Smooth muscle cell (in vitro differentiated cells): ENCODE measurements around the gene RAPSN. TPM values are rescaled to one million over a fixed set of nuclear protein-coding genes. Genes with fewer than 3 reads are reported as not detected.

ENCODE experiments used
- DNase-seq: peaks from one replicate; lab custom pipeline; 2025; ENCODE audit not compliant: unreplicated experiment; lab: John Stamatoyannopoulos, UW
- H2AFZ ChIP-seq: fragments of 200-600 bp; sonication (generic); 2 replicates; pipeline ENCODE4 v1.6.0; 2016; ENCODE audit warnings: antibody characterized with exemption, low read depth, mild to moderate bottlenecking
- H3F3A ChIP-seq: fragments of 200-600 bp; sonication (generic); 2 replicates; pipeline ENCODE4 v1.6.0; 2017; ENCODE audit warnings: antibody characterized with exemption, low read depth
- H3K27ac ChIP-seq: fragments of 200-600 bp; sonication (generic); 2 replicates; pipeline ENCODE4 v1.5.1; 2016; ENCODE audit warnings: low read depth, mild to moderate bottlenecking
- H3K27me3 ChIP-seq: fragments of 200-600 bp; sonication (generic); 2 replicates; pipeline ENCODE4 v1.6.1; 2016; ENCODE audit warnings: low read depth, mild to moderate bottlenecking
- H3K36me3 ChIP-seq: fragments of 200-600 bp; sonication (generic); 2 replicates; pipeline ENCODE4 v1.5.1; 2016; ENCODE audit warnings: low read depth
- H3K4me1 ChIP-seq: fragments of 200-600 bp; sonication (generic); 2 replicates; pipeline ENCODE4 v1.5.1; 2016; ENCODE audit warnings: low read depth
- H3K4me2 ChIP-seq: fragments of 200-600 bp; sonication (generic); 2 replicates; pipeline ENCODE4 v1.6.0; 2016; ENCODE audit warnings: mild to moderate bottlenecking
- H3K4me3 ChIP-seq: fragments of 200-600 bp; sonication (generic); 2 replicates; pipeline ENCODE4 v1.5.1; 2016; ENCODE audit warnings: mild to moderate bottlenecking
- H3K79me2 ChIP-seq: fragments of 200-600 bp; sonication (generic); 2 replicates; pipeline ENCODE4 v1.6.0; 2016; ENCODE audit warnings: low read depth, mild to moderate bottlenecking
- H3K9ac ChIP-seq: fragments of 200-600 bp; sonication (generic); 2 replicates; pipeline ENCODE4 v1.6.0; 2016; ENCODE audit warnings: low read depth
- H3K9me3 ChIP-seq: fragments of 200-600 bp; sonication (generic); replicated peaks from 2 replicates; pipeline ENCODE4 v1.5.1; 2016; ENCODE audit warnings: low read depth
- H4K20me1 ChIP-seq: fragments of 200-600 bp; sonication (generic); 2 replicates; pipeline ENCODE4 v1.6.0; 2016; ENCODE audit warnings: low read depth
- WGBS: methylation state at CpG from one replicate; pipeline ENCODE4 v1.1.7; 2016; ENCODE audit warnings: low lambda C conversion rate; 5-methylcytosine and 5-hydroxymethylcytosine counted together
- polyA plus RNA-seq: library from polyadenylated mRNA; unstranded; fragments of >200 nt; fragmentation: Nextera tagmentation; extraction: Ambion mirVana; gene quantifications from 2 replicates; pipeline ENCODE4 v1.2.1, GENCODE V29; 2016
- total RNA-seq: library from RNA; depleted of rRNA; stranded (reverse); fragments of >200 nt; gene quantifications from 2 replicates; pipeline ENCODE4 v1.2.3, GENCODE V29; 2014
- TF ChIP-seq, protein P1 (sequence below): fragments of 200-600 bp; sonication (generic); IDR thresholded peaks from 2 replicates; pipeline ENCODE4 v1.5.1; 2017; ENCODE audit warnings: borderline replicate concordance, mild to moderate bottlenecking, antibody characterized with exemption; ENCODE audit not compliant: insufficient read depth, poor library complexity, severe bottlenecking

RAPSN gene
- total and polyA plus RNA-seq, 2 experiments from 2014 or later, result 0.41 TPM; not detected in 1

DNA sequence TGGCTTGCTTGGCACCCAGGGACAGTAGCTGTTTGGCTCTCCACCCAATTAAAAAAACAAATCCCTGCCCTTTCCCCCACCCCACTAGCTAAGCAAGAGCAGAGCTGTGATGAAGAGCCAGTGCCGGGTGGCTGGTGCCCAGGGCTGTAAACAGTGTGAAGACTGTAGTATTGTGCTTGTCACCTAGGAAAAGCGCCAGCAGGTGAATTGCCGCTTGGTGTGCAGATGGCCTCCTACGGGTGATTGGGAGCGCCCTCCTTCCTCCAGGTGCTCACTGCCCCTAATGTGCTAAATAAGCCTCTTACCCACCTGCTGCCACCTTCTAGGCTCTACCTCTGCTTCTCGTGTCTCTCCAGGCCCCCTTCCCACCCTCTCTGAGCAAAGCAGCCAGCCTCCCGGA lies 18.4 kb upstream of the RAPSN start:
- DNase-seq, result no peak
- 96% methylated on average over 7 of the region's 7 CpGs for WGBS
- H3K4me1 ChIP-seq, result peaks cover 51% of the 10 kb centered on the region
- peaks cover 17% of the 10 kb centered on the region for H3K36me3 ChIP-seq
- TF ChIP-seq, protein P1, sequence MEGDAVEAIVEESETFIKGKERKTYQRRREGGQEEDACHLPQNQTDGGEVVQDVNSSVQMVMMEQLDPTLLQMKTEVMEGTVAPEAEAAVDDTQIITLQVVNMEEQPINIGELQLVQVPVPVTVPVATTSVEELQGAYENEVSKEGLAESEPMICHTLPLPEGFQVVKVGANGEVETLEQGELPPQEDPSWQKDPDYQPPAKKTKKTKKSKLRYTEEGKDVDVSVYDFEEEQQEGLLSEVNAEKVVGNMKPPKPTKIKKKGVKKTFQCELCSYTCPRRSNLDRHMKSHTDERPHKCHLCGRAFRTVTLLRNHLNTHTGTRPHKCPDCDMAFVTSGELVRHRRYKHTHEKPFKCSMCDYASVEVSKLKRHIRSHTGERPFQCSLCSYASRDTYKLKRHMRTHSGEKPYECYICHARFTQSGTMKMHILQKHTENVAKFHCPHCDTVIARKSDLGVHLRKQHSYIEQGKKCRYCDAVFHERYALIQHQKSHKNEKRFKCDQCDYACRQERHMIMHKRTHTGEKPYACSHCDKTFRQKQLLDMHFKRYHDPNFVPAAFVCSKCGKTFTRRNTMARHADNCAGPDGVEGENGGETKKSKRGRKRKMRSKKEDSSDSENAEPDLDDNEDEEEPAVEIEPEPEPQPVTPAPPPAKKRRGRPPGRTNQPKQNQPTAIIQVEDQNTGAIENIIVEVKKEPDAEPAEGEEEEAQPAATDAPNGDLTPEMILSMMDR, result no peak
- peaks cover 6% of the 10 kb centered on the region for H3F3A ChIP-seq
- peaks cover 23% of the 10 kb centered on the region for H3K79me2 ChIP-seq
- no peak overlapping the region for H3K27ac ChIP-seq
- H2AFZ ChIP-seq, result no peak overlapping the region
- H4K20me1 ChIP-seq, result peaks cover 62% of the 10 kb centered on the region
- H3K27me3 ChIP-seq, result no peaks in the 10 kb centered on the region
- no peak overlapping the region for H3K4me2 ChIP-seq
- no peak overlapping the region for H3K9ac ChIP-seq
- no peaks in the 10 kb centered on the region for H3K9me3 ChIP-seq
- no peak overlapping the region for H3K4me3 ChIP-seq

DNA sequence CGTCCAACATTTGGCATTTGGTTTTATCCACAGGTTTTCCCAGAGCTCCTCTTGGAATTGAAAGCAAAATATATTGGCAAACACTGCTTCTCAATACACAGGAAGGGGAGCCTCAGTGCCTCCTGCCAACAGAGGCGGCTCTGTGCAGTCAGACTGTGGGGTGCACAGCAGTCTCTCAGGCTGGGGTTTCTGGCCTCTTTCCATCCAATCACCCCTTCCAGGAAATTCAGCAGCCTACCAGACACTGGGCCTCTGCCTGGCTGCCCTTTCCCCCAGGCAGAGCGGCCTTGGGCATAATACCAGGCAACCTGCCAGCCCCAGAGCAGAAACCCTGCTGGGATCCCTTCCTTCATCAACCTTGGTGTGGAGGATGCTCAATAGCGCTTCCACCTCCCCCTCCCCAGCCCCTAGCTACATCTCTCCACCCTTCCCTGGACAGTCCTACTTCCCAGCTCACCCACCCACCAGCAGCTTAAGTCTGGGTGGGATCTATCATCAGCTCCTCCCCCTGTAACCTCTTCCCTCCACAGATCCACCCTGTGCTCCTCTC lies 17.8 kb upstream of the RAPSN start:
- no peak overlapping the region for H2AFZ ChIP-seq
- H3K4me2 ChIP-seq, result no peak overlapping the region
- H3K9ac ChIP-seq, result no peak overlapping the region
- H3K9me3 ChIP-seq, result no peaks in the 10 kb centered on the region
- no peaks in the 10 kb centered on the region for H3K27me3 ChIP-seq
- no peak overlapping the region for H3K4me3 ChIP-seq
- H3K79me2 ChIP-seq, result peaks cover 23% of the 10 kb centered on the region
- no peak for DNase-seq
- TF ChIP-seq, protein P1, result no peak
- H3K4me1 ChIP-seq, result peaks cover 51% of the 10 kb centered on the region
- H3F3A ChIP-seq, result peaks cover 6% of the 10 kb centered on the region
- 95% methylated on average over 4 of the region's 4 CpGs for WGBS
- H3K27ac ChIP-seq, result no peak overlapping the region
- peaks cover 61% of the 10 kb centered on the region for H4K20me1 ChIP-seq
- H3K36me3 ChIP-seq, result peaks cover 13% of the 10 kb centered on the region

DNA sequence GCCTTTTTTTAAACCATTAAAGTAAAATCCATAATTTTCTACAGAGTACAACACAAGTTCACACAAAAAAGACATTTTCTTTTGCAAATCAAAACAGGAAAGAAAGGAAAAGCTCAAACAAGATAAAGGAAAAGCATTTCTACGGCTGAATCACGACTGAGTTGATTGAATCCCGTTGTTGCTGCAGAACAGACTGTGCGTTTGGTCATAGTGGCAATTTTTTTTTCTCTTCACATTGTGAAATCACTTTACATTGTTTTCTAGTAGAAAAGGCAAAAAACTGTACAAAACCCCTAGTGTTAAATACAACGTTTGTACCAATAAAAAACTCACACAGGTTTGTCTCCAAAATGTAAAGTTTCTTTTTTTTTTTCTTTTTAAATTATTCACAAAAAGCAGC lies 17.3 kb upstream of the RAPSN start:
- Histone ChIP-seq H4K20me1 (peaks cover 62% of the 10 kb centered on the region), H2AFZ (no peak overlapping the region), H3K36me3 (peaks cover 8% of the 10 kb centered on the region), H3K9ac (no peak overlapping the region), H3F3A (peaks cover 6% of the 10 kb centered on the region), H3K4me1 (peaks cover 51% of the 10 kb centered on the region), H3K27me3 (no peaks in the 10 kb centered on the region), H3K27ac (no peak overlapping the region), H3K9me3 (no peaks in the 10 kb centered on the region), H3K4me3 (no peak overlapping the region), H3K4me2 (no peak overlapping the region), H3K79me2 (peaks cover 23% of the 10 kb centered on the region)
- WGBS, result 81% methylated on average over 5 of the region's 5 CpGs
- no peak for DNase-seq
- TF ChIP-seq, protein P1, result no peak

DNA sequence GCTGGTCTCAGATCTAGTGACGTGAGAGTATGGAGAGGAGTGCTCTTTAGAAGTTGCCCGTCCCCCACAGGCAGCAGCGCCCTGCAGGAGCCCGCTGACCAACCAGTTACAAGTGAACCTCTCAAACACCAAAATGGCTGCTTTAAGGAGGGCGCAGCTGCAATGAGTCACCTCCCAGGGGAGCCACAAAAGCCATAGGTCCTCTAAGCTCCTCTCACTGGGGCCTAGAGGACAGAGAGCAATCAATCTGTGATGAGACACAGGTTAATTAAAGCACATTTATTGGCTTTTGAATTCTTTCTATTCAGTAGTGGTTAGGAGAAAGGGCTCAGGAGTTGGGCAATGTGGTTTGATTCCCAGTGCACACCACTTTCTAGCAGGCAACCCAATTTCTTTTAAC lies 15.5 kb upstream of the RAPSN start:
- Histone ChIP-seq H4K20me1 (peaks cover 51% of the 10 kb centered on the region), H3K4me2 (no peak overlapping the region), H3K4me1 (peaks cover 51% of the 10 kb centered on the region), H3K9me3 (no peaks in the 10 kb centered on the region), H3K36me3 (peaks cover 5% of the 10 kb centered on the region), H3K79me2 (peaks cover 23% of the 10 kb centered on the region), H3K27me3 (no peaks in the 10 kb centered on the region), H3K4me3 (no peak overlapping the region), H3K9ac (no peak overlapping the region), H3K27ac (no peak overlapping the region), H3F3A (peaks cover 6% of the 10 kb centered on the region), H2AFZ (no peak overlapping the region)
- DNase-seq, result no peak
- WGBS, result 91% methylated on average over 5 of the region's 5 CpGs
- TF ChIP-seq, protein P1, result no peak
